H1 (cell line): Measurements from ENCODE around the gene TBX4. TPM values are rescaled to one million over a fixed set of nuclear protein-coding genes. Genes with fewer than 3 reads are reported as not detected.

Experiments used
- CTCF ChIA-PET: fragments of 300-600 bp; sonication (Branson Sonifier 250); formaldehyde crosslinking; loops from one replicate; lab custom pipeline; 2021; ENCODE audit not compliant: partially characterized antibody; lab: Charles Lee
- POLR2A ChIA-PET: fragments of 300-600 bp; sonication (Branson Sonifier 250); formaldehyde crosslinking; loops from one replicate; lab custom pipeline; 2021; ENCODE audit warnings: inconsistent platforms; ENCODE audit not compliant: partially characterized antibody; lab: Charles Lee
- DNase-seq, 2 experiments: peaks; one replicate each; pipeline versions ENCODE4 v3.0.0 to v3.0.0-alpha.2; 2010 to 2022; ENCODE audit warnings: low spot score in 2 of 2, low read depth in 1 of 2, mixed read lengths in 1 of 2
- FAIRE-seq: peaks from 2 replicates; lab custom pipeline; 2011; peaks lifted over from hg19 to GRCh38; lab: Jason Lieb, UNC
- H2AFZ ChIP-seq: 2 replicates; pipeline ENCODE4 v1.8.1; 2012; ENCODE audit warnings: low read length, inconsistent platforms
- H2AK5ac ChIP-seq: 2 replicates; pipeline ENCODE4 v1.6.1; 2013; ENCODE audit warnings: low read depth, low read length
- H2BK120ac ChIP-seq: replicated peaks from 2 replicates; pipeline ENCODE3; 2013; ENCODE audit warnings: low read depth, low read length, inconsistent platforms
- H2BK12ac ChIP-seq: 2 replicates; pipeline ENCODE4 v1.6.1; 2013; ENCODE audit warnings: low read depth, low read length
- H2BK15ac ChIP-seq: 2 replicates; pipeline ENCODE4 v1.6.1; 2013; ENCODE audit warnings: low read length
- H2BK20ac ChIP-seq: 2 replicates; pipeline ENCODE4 v1.6.1; 2013; ENCODE audit warnings: low read length
- H2BK5ac ChIP-seq: 2 replicates; pipeline ENCODE4 v1.6.1; 2013; ENCODE audit warnings: low read depth, low read length
- H3K14ac ChIP-seq: 2 replicates; pipeline ENCODE4 v1.6.1; 2013; ENCODE audit warnings: inconsistent platforms; ENCODE audit not compliant: insufficient read length
- H3K18ac ChIP-seq: 2 replicates; pipeline ENCODE4 v1.6.1; 2013; ENCODE audit warnings: low read length; ENCODE audit errors: extremely low read depth
- H3K23ac ChIP-seq: 2 replicates; pipeline ENCODE4 v1.6.1; 2013; ENCODE audit warnings: inconsistent platforms; ENCODE audit not compliant: insufficient read length
- H3K23me2 ChIP-seq: 2 replicates; pipeline ENCODE4 v1.6.1; 2013; ENCODE audit warnings: low read depth, low read length
- H3K27ac ChIP-seq: 2 replicates; pipeline ENCODE4 v1.6.1; 2011; ENCODE audit warnings: low read depth, low read length, inconsistent platforms
- H3K27me3 ChIP-seq, 4 experiments: replicated peaks in 1 of 4; 1 replicate in 1 of 4; 2 replicates in 3 of 4; pipeline versions ENCODE4 v1.6.1 to v1.8.1; 2011 to 2013; ENCODE audit warnings: low read length in 3 of 4, mild to moderate bottlenecking in 3 of 4, inconsistent platforms in 2 of 4, mixed read lengths in 2 of 4, moderate library complexity in 1 of 4; ENCODE audit not compliant: control insufficient read depth in 3 of 4, insufficient read depth in 3 of 4; ENCODE audit errors: extremely low read depth in 1 of 4
- H3K36me3 ChIP-seq, 4 experiments: 2 replicates each; pipeline versions ENCODE4 v1.6.1 to v1.8.1; 2011 to 2013; ENCODE audit warnings: mild to moderate bottlenecking in 4 of 4, low read length in 3 of 4, moderate library complexity in 2 of 4, control low read depth in 1 of 4, inconsistent platforms in 1 of 4; ENCODE audit not compliant: insufficient read depth in 4 of 4, control insufficient read depth in 2 of 4
- H3K4ac ChIP-seq: replicated peaks from 2 replicates; pipeline ENCODE3; 2013; ENCODE audit warnings: low read length, low read depth, mixed read lengths, inconsistent platforms; ENCODE audit not compliant: insufficient read length
- H3K4me1 ChIP-seq, 4 experiments: replicated peaks in 1 of 4; 1 replicate in 1 of 4; 2 replicates in 3 of 4; pipeline versions ENCODE4 v1.6.1 to v1.8.1; 2011 to 2013; ENCODE audit warnings: low read length in 3 of 4, inconsistent platforms in 2 of 4, mixed read lengths in 1 of 4; ENCODE audit not compliant: insufficient read depth in 4 of 4, control insufficient read depth in 3 of 4
- H3K4me2 ChIP-seq, 2 experiments: 2 replicates each; pipeline versions ENCODE4 v1.6.1 to v1.8.1; 2011 to 2013; ENCODE audit warnings: low read depth in 2 of 2, low read length in 2 of 2, control low read depth in 1 of 2, inconsistent platforms in 1 of 2, mild to moderate bottlenecking in 1 of 2; ENCODE audit not compliant: insufficient read depth in 1 of 2
- H3K4me3 ChIP-seq, 4 experiments: fragments of 200-600, 300-600 bp in 1 of 4; sonication (generic), shearing (Covaris generic), sonication (Bioruptor Twin) in 1 of 4; 2 replicates each; pipeline versions ENCODE4 v1.5.1 to v1.8.1; 2011 to 2016; ENCODE audit warnings: low read length in 4 of 4, low read depth in 3 of 4, control low read depth in 2 of 4, inconsistent platforms in 2 of 4, mild to moderate bottlenecking in 2 of 4, mixed read lengths in 1 of 4, moderate library complexity in 1 of 4; ENCODE audit not compliant: insufficient read depth in 2 of 4; ENCODE audit errors: extremely low read depth in 1 of 4
- H3K56ac ChIP-seq: replicated peaks from 2 replicates; pipeline ENCODE3; 2013; ENCODE audit warnings: low read depth, mild to moderate bottlenecking, mixed read lengths, low read length, inconsistent platforms; ENCODE audit not compliant: insufficient read length
- H3K79me1 ChIP-seq: 2 replicates; pipeline ENCODE4 v1.6.1; 2013; ENCODE audit warnings: low read depth, low read length, control low read depth
- H3K79me2 ChIP-seq, 2 experiments: 2 replicates each; pipeline versions ENCODE4 v1.6.1 to v1.8.1; 2012 to 2013; ENCODE audit warnings: low read length in 2 of 2, mild to moderate bottlenecking in 2 of 2, inconsistent platforms in 1 of 2; ENCODE audit not compliant: insufficient read depth in 2 of 2, control insufficient read depth in 1 of 2
- H3K9ac ChIP-seq, 4 experiments: replicated peaks in 1 of 4; 1 replicate in 1 of 4; 2 replicates in 3 of 4; pipeline versions ENCODE4 v1.6.1 to v1.8.1; 2011 to 2013; ENCODE audit warnings: low read depth in 3 of 4, low read length in 3 of 4, control low read depth in 2 of 4, mild to moderate bottlenecking in 2 of 4, moderate library complexity in 2 of 4, inconsistent platforms in 1 of 4; ENCODE audit errors: extremely low read depth in 1 of 4
- H3K9me3 ChIP-seq, 2 experiments: 2 replicates each; pipeline versions ENCODE4 v1.6.1 to v1.8.1; 2012 to 2013; ENCODE audit warnings: mild to moderate bottlenecking in 2 of 2, moderate library complexity in 2 of 2, control low read depth in 1 of 2, inconsistent platforms in 1 of 2, low read depth in 1 of 2, low read length in 1 of 2, mixed read lengths in 1 of 2; ENCODE audit not compliant: insufficient read depth in 2 of 2
- H4K20me1 ChIP-seq, 2 experiments: replicated peaks in 1 of 2; 2 replicates each; pipeline versions ENCODE3 to v1.8.1; 2011 to 2013; ENCODE audit warnings: inconsistent platforms in 2 of 2, low read length in 2 of 2, mild to moderate bottlenecking in 1 of 2; ENCODE audit not compliant: insufficient read depth in 2 of 2, control insufficient read depth in 1 of 2
- H4K5ac ChIP-seq: 2 replicates; pipeline ENCODE4 v1.6.1; 2013; ENCODE audit warnings: low read length, low read depth, mixed read lengths, inconsistent platforms; ENCODE audit not compliant: insufficient read length
- H4K8ac ChIP-seq: 2 replicates; pipeline ENCODE4 v1.8.0; 2013; ENCODE audit warnings: mild to moderate bottlenecking, moderate library complexity, low read length, inconsistent platforms; ENCODE audit not compliant: insufficient read depth; ENCODE audit errors: extremely low read depth
- H4K91ac ChIP-seq: replicated peaks from 2 replicates; pipeline ENCODE3; 2013; ENCODE audit warnings: low read length, mixed read lengths, inconsistent platforms; ENCODE audit not compliant: insufficient read length
- BACH1 ChIP-seq: IDR thresholded peaks from 2 replicates; pipeline ENCODE4 v1.6.1; 2012; ENCODE audit warnings: low read length, improper control_type of control experiment
- CHD1 ChIP-seq: IDR thresholded peaks from 2 replicates; pipeline ENCODE4 v1.6.1; 2012; ENCODE audit warnings: low read depth, low read length, improper control_type of control experiment
- CREB1 ChIP-seq: IDR thresholded peaks from 2 replicates; pipeline ENCODE4 v1.6.1; 2012; ENCODE audit warnings: inconsistent platforms
- E2F6 ChIP-seq: IDR thresholded peaks from 2 replicates; pipeline ENCODE4 v1.6.1; 2012; ENCODE audit warnings: inconsistent platforms
- FOSL1 ChIP-seq: IDR thresholded peaks from 2 replicates; pipeline ENCODE4 v1.6.1; 2011; ENCODE audit warnings: mild to moderate bottlenecking, low read depth, low read length, moderate library complexity; ENCODE audit not compliant: insufficient read depth
- KDM4A ChIP-seq: IDR thresholded peaks from one replicate; pipeline ENCODE4 v1.7.1; 2012; ENCODE audit warnings: low read depth, mild to moderate bottlenecking, moderate library complexity, low read length, inconsistent platforms; ENCODE audit not compliant: severe bottlenecking
- POLR2A ChIP-seq, 2 experiments: IDR thresholded peaks; 1 replicate in 1 of 2; 2 replicates in 1 of 2; pipeline ENCODE4 v1.6.1; 2011; ENCODE audit warnings: low read depth in 2 of 2, low read length in 2 of 2, mild to moderate bottlenecking in 2 of 2; ENCODE audit errors: control extremely low read depth in 1 of 2
- SAP30 ChIP-seq: fragments of 300-600 bp; sonication (generic); IDR thresholded peaks from 2 replicates; pipeline ENCODE4 v1.7.1; 2012; ENCODE audit warnings: low read length, moderate library complexity, mild to moderate bottlenecking, inconsistent platforms; ENCODE audit not compliant: insufficient read depth, insufficient replicate concordance
- SIRT6 ChIP-seq: IDR thresholded peaks from one replicate; pipeline ENCODE4 v1.7.1; 2012; ENCODE audit warnings: low read length, inconsistent platforms
- SUZ12 ChIP-seq: fragments of 200-600 bp; sonication (generic); IDR thresholded peaks from 2 replicates; pipeline ENCODE4 v1.6.1; 2012; ENCODE audit warnings: mild to moderate bottlenecking, inconsistent platforms, low read length, moderate library complexity, mixed read lengths
- TBP ChIP-seq: IDR thresholded peaks from 2 replicates; pipeline ENCODE4 v1.6.1; 2011; ENCODE audit warnings: low read depth, low read length, improper control_type of control experiment
- TCF12 ChIP-seq: IDR thresholded peaks from 2 replicates; pipeline ENCODE4 v1.6.1; 2011; ENCODE audit warnings: low read depth, mild to moderate bottlenecking, low read length
- YY1 ChIP-seq: IDR thresholded peaks from 2 replicates; pipeline ENCODE4 v1.6.1; 2011; ENCODE audit warnings: low read depth, mild to moderate bottlenecking, low read length
- WGBS, 2 experiments: shearing (Covaris generic) in 1 of 2; methylation state at CpG; one replicate each; pipeline versions ENCODE4 v1.1.6 to v1.1.7; 2013 to 2015; ENCODE audit warnings: low lambda C conversion rate in 2 of 2, mixed read lengths in 2 of 2, inconsistent platforms in 1 of 2, low coverage in 1 of 2, missing lambda C conversion rate in 1 of 2; ENCODE audit not compliant: insufficient replicate concordance in 2 of 2, insufficient coverage in 1 of 2, insufficient read length in 1 of 2; ENCODE audit errors: extremely low coverage in 1 of 2, missing lambda C conversion rate in 1 of 2; 5-methylcytosine and 5-hydroxymethylcytosine counted together
- polyA plus RNA-seq, 7 experiments: library from polyadenylated mRNA; depleted of rRNA in 3 of 7; stranded (reverse) in 5 of 7; unstranded in 2 of 7; fragments of >200 nt in 5 of 7; fragments of 200-250 nt in 2 of 7; gene quantifications; 1 replicate in 5 of 7; 2 replicates in 1 of 7; 4 replicates in 1 of 7; pipeline versions ENCODE4 v1.2.1 to v1.2.3, GENCODE V29; 2011 to 2013; ENCODE audit warnings: missing spikeins in 2 of 7, mixed read lengths in 2 of 7
- total RNA-seq: library from RNA; stranded (reverse); fragmentation: NEBNext Ultra II Directional; extraction: Animal tissue kit (Norgen Biotek cat#: 25700); gene quantifications from 2 replicates; pipeline ENCODE4 v1.2.1, GENCODE V29; 2021

Gene TBX4
- total and polyA plus RNA-seq, 2 of the 8 experiments (the other 6 are each of a cell fraction or from before 2014, with no cell fraction given): 0.02 TPM; not detected in 1

GRCh38 chr17:61474235-61474927, 22.2 kb downstream of the TBX4 start:
- DNase-seq (no peak), FAIRE-seq (no peak)
- H3K79me1 ChIP-seq: no peaks in the 10 kb centered on the region
- no peak overlapping the region for H3K27ac ChIP-seq
- H3K9ac ChIP-seq: no peak overlapping the region
- no peak overlapping the region for H3K18ac ChIP-seq
- no peak overlapping the region for H4K5ac ChIP-seq
- H3K9me3 ChIP-seq: no peaks in the 10 kb centered on the region
- no peak overlapping the region for H2BK120ac ChIP-seq
- POLR2A ChIA-PET: interaction anchor here (1.2 kb wide), 1 partner anchor 19 kb away, joined by 5 read pairs; no protein-coding TSS in a partner anchor
- no peak overlapping the region for H2BK12ac ChIP-seq
- no peak overlapping the region for H3K4me2 ChIP-seq
- no peak overlapping the region for H3K23ac ChIP-seq
- H3K4me1 ChIP-seq: 0 out of 7 replicates have a peak, but pooled peaks cover 0 to 2% (median under 1%) of the 10 kb centered on the region in 4 experiments
- no peak overlapping the region for H2BK20ac ChIP-seq
- H3K4me3 ChIP-seq: no peak overlapping the region
- no peak overlapping the region for H2BK15ac ChIP-seq
- no peak overlapping the region for H2BK5ac ChIP-seq
- no peaks in the 10 kb centered on the region for H3K23me2 ChIP-seq
- CTCF ChIA-PET: interaction anchor here (1.0 to 14.5 kb wide), 8 partner anchors 8 to 100 kb away, joined by 3 to 171 read pairs (median 3); partner anchors contain the start of gene TBX4
- no peak overlapping the region for H3K56ac ChIP-seq
- H3K79me2 ChIP-seq: no peaks in the 10 kb centered on the region
- H3K14ac ChIP-seq: no peak overlapping the region
- no peak overlapping the region for H4K91ac ChIP-seq
- no peak overlapping the region for H4K8ac ChIP-seq
- no peaks in the 10 kb centered on the region for H4K20me1 ChIP-seq
- H2AFZ ChIP-seq: no peak overlapping the region
- no peak overlapping the region for H3K4ac ChIP-seq
- no peaks in the 10 kb centered on the region for H3K36me3 ChIP-seq
- H3K27me3 ChIP-seq: peaks cover 0 to 7% (median 5%) of the 10 kb centered on the region in 4 experiments; a peak in 5 of 7 replicates
- 96% methylated on average over 12 of the region's 12 CpGs; no CpG with 5 or more reads in 1 of the 2 experiments for WGBS, 2 experiments
- no peak overlapping the region for H2AK5ac ChIP-seq
- no peak for TF ChIP-seq YY1
- no peak for TF ChIP-seq TCF12
- TF ChIP-seq FOSL1: no peak
- TF ChIP-seq POLR2A (IDR thresholded peaks at IDR 0.05; ENCODE audit: control extremely low read depth in 1 of 2, low read depth in 2 of 2, low read length in 2 of 2): no peak
- TF ChIP-seq CHD1: no peak
- no peak for TF ChIP-seq SUZ12
- no peak for TF ChIP-seq BACH1
- TF ChIP-seq KDM4A: no peak
- no peak for TF ChIP-seq SAP30
- TF ChIP-seq SIRT6: no peak
- TF ChIP-seq CREB1: no peak
- TF ChIP-seq E2F6: no peak
- no peak for TF ChIP-seq TBP
